HPDE6-E6E7 (cell line): ENCODE measurements around the gene PLCB1.

Experiments
- DNase-seq: peaks from one replicate; pipeline ENCODE4 v3.0.0; 2011; ENCODE audit warnings: missing footprints; ENCODE audit errors: extremely low spot score

Gene PLCB1

DNA sequence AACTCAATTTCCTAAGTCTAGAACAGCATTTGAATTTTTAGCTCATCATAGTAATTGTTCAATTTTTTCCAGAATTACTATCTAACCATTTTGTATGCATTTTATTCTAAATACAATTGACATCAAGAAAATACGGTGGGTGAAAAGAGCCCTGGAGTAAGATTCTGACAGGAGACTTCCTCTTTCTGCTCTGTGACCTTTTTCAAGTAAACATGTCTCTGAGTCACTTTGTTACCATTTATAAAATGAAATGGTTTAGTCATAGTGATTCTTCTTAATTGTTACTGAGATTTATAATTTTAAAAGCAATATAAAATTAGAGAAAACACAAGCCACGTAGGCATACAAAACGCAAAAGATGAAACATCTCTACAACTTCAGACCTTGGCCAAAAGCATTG, 80.2 kb downstream of the PLCB1 start:
- DNase-seq = no peak

DNA sequence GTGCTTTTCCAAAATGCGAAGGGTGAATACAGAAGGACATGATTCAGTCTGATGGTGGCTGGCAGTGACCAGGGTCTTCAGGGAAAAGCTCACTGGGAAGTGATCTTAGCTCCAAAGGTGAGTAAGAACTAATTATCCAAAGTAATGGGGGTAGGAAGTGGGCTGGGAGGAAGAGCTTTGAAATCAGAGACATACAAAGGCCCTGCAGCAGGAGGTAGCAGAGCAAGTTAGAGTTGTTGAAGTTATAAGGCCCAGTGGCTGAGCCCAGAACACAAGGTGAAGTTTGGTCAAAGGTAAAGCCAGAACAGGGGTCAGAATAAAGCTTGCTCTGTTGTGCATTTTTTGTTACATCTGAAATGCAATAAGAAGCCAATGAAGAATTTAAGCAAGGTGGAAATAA, 81.2 kb downstream of the PLCB1 start:
- DNase-seq = no peak

DNA sequence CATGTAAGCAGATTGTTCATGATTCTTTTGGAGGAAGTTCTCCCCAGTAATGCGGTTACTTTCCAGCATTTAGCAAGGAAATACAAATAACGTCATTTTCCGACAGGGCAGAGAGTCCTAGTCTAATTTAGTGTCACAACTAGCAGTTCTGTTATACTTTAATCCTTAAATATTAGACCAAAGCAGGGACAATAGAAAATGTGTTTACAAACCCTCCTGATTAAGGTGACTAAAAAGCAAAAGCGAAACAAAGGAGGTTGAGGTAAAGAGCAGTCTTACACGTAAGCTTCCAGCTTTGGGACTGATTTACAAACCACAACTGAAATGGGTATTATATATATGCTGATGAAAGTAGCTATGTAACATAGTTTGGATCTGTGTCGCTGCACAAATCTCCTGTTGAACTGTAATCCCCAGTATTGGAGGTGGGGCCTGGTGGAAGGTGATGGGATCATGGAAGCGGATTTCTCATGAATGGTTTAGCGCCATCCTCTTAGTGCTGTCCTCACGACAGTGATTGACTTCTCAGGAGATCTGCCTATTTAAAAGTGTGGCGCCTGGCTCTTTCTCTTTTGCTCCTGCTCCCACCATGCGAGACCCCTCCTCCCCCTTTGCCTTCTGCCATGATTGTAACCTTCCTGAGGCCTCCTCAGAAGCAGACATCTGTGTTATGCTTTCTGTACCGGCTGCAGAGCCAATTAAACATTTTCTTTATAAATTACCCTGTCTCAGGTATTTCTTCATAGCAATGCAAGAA, 81.9 kb downstream of the PLCB1 start:
- DNase-seq = no peak

DNA sequence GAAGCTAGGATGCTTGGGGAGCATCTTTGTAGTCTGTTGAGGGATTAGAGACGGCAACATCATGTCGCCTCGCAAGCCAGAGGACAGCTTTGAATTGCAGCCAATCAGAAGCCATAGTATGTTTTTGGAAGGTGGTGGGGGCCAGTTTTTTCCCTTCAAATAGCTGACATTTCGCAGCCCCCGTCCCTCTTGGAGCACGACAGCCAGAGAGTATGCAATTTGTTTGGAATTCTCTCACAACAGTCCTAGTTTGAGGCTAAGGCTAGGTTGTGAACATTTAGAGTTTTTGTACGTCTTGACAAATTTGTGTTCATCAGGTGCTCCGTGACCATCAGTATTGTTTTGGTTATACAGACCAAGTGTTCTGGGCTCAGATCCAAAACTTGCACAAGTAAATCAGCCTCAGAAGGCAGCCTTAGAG, 83.3 kb downstream of the PLCB1 start:
- DNase-seq = no peak

DNA sequence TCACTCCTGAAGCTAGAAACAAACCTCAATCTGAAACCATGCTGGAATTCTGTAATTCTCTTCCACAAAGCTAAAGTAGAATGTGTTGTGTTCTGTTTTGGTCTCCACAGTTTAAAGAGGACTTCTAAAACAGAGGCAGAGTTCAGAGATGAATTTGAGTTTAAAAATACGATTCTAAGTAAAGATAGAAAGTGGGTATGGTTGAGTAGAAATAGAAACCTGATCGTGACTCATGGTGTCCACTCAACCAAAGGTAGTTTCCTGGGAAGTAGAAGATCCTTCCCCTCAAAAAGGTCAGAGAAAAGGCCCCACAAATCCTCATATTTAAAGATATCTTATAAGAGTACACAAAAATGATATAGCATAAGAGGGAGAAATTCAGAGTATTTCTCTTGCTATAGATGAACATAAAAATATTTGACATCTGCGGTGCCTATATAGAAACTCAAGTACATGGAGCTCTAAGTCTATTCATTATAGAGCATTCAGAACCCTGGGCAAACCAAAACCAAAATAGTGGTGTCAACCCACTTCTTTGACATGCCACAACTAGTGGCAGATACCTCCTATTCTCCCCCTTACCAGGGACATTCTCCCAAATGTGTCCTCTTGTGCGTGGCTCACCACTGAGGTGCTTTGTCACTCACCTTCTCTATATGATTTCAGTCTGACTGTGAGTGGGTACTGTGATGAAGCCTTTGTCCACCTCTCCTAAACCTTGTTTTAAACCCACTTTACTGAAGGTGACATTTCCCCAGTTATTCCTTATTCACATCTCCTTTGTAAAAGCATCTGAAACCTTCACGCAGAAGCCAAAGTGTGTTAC, 84.5 kb downstream of the PLCB1 start:
- no peak for DNase-seq

- no peak for DNase-seq
These were observed 86.8 kb downstream of the PLCB1 start for GRCh38 chr20:8218861-8219260.

DNA sequence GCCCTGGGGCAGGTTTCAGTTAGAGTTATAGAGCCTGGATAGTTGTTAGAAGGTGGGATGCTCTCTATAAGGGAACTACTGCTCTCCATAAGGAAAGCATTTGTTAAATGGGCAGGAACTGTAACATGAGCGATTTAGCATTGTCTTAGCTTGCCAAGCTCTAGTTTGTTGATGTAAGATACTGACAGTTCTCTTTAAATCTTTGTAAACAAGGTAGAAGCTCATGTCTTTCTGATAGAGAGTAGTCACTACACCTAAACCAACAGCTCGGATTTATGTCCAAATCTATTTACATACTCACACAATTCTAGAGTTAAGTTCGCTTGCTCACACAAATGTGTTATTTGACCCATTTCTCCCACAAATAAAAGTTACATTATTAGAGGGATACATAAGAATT, 87.3 kb downstream of the PLCB1 start:
- no peak for DNase-seq

GRCh38 chr20:8220716-8221115, 88.7 kb downstream of the PLCB1 start:
- DNase-seq = no peak

- no peak for DNase-seq
These were observed 89.9 kb downstream of the PLCB1 start for GRCh38 chr20:8221887-8222419.

DNA sequence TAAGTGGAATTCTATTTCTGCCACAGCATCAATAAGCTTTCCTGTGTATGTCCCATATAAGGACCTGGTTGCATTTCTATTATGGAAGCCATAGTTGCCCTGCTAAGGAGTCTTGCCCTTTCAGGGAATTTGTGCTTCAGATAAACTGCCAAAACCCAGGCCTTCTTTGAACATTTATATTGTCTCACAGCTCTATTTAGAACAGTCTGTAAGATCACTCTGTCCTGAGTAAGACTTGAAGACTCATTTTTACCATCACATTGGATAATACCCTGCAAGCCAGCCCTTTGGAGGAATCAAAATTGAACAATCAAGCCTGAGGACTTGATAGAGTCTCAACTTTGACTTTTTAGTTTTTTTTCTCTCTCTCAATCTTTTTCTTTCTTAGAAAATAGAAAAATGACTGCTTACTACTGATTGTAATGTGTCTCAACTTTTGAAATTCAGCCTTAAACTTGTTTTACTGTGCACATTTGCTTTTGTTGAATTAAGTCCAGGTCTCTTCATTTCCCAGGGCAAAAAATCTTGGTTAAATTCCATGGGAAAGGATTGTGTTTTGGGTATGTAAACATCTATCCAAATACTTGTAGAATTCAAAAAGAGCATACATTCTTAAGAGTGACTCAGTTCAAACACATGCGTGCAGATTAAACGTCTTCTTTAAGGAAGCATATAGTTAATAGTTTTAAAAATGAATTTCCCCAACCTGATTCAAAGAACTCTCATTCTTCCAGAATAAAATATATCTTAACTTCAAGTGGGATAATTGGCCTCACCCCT, 91.2 kb downstream of the PLCB1 start:
- no peak for DNase-seq

- no peak for DNase-seq
These were observed 93.6 kb downstream of the PLCB1 start for GRCh38 chr20:8225658-8226057.

- DNase-seq = no peak
These were observed 94.0 kb downstream of the PLCB1 start for GRCh38 chr20:8226106-8226505.

DNA sequence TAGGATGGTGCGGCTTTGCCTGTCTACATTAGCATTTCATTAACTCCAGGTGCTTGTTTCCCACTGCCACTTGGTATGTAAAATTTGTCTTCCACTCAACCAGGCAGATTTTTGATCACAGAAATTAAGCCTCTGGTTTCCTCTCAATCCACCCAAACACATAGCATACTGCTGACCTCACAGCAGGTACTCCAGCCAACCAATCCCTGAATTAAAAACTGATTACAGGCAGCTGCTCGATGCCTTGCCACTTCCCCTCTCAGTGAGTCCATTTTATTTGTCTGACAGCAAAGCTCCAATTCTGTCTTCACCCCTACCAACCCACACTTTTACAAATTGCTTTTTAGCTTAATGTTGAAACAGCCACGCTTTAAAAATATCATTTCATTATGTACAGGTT, 95.2 kb downstream of the PLCB1 start:
- no peak for DNase-seq

- no peak for DNase-seq
These were observed 96.2 kb downstream of the PLCB1 start for GRCh38 chr20:8228315-8228714.

DNA sequence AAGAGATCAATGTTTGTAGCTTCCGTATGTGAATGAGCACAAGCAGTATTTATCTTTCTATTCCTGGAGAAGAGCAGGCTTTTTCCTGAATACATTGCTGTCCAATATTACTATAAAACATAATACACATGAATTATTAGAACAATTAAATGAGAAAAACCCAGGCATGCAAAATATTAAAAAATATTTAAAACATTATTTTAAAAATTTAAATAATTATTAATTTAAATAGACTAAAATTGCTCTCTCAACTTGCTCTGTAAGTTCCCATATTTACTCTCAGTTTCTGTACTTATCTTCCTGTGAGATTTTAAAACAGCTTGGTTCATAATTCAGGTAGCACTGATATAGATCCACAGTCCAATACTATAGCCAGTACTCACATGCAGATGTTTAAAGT, 97.0 kb downstream of the PLCB1 start:
- no peak for DNase-seq

DNA sequence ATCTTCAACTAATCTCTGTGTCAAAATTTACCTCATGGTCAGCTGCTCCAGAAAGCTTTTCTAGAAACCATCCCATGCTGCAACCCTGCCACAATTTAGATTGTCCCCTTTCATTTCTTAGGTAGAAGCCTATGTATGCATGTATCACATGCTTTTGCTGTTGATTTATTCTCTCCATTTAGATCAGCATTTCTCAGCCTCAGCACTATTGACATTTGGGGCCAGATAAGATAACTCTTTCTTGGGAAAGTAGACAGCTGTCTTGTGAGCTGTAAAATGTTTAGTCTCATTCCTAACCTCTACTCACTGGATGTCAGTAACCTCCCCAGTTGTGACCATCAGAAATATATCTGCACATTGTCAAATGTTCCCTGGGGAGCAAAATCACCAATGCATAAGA, 99.0 kb downstream of the PLCB1 start:
- no peak for DNase-seq

GRCh38 chr20:8232332-8232731, 100.3 kb downstream of the PLCB1 start:
- no peak for DNase-seq

GRCh38 chr20:8234580-8234979, 102.5 kb downstream of the PLCB1 start:
- no peak for DNase-seq

DNA sequence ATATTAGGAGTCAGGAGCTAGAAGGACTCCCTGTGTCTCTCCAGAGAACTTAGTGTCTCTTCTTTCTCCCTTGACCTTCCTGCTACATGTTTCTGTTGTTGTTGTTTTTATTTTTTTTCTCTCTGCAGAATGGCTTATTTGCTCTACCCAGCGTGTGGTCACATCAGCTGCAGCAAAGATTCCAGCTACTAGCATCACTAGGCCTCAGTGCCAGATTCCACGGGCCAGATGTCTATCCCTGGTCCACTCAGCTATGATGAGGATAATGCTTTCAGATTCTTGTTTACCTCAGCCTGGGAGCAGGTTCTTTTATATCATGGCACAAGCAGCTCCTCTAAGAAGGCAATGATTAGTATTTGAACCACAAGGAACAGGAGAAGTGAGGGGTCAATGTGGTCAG, 110.0 kb downstream of the PLCB1 start:
- no peak for DNase-seq

GRCh38 chr20:8242827-8243724, 111.0 kb downstream of the PLCB1 start:
- no peak for DNase-seq

DNA sequence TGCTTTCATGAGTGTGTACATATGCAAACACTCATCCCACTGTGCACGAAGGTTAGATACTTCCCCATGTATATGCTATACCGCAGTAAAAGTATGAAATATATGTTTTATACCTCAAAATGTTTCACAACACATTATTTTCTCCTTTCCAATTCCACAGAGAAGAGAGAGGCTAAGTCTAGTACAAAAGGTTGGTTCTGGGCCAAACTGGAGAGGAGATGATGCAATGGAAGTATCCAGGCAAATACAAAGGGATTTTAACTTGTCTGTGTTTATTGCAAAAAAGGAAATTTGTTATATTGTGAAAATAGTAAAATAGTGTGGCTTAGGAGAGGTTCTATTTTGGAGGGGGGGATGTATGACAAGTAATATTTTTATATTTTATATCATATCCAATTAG, 112.6 kb downstream of the PLCB1 start:
- DNase-seq = no peak
